Measurements from ENCODE around the gene SDF2.

DNA sequence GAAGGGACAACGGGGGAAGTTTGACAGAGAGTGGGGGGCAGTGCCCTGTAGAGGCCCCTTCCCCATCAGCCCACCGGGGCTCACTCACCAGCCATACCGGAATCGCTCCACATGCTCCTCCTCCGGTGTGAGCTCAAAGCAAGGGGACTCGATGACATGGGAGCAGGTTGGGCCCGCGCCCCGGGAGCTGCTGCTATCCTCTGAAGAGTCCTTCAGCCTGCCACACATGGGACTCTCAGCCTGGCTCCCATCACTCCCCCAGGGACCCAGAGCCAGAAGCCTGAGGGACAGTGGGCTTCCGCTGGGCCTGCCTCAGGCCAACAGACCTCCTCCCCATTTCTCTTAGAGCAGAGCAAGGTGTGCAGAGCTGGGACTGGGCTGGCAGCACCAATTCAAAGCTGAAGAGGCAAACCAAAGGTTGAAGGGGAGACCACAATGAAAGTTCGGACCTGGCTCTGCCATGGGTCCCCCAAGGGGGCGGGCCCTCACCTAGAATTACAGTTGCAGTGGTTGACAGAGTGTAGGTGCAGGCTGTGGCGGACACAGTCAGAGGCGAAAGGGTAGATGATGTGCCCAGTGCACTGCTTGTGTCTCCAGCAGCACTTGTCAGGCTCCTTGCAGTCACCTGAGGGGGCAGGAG is 42.6 kb upstream of the SDF2 start:
- TF ChIP-seq, protein P1, sequence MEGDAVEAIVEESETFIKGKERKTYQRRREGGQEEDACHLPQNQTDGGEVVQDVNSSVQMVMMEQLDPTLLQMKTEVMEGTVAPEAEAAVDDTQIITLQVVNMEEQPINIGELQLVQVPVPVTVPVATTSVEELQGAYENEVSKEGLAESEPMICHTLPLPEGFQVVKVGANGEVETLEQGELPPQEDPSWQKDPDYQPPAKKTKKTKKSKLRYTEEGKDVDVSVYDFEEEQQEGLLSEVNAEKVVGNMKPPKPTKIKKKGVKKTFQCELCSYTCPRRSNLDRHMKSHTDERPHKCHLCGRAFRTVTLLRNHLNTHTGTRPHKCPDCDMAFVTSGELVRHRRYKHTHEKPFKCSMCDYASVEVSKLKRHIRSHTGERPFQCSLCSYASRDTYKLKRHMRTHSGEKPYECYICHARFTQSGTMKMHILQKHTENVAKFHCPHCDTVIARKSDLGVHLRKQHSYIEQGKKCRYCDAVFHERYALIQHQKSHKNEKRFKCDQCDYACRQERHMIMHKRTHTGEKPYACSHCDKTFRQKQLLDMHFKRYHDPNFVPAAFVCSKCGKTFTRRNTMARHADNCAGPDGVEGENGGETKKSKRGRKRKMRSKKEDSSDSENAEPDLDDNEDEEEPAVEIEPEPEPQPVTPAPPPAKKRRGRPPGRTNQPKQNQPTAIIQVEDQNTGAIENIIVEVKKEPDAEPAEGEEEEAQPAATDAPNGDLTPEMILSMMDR (conservative IDR thresholded peaks at IDR 0.05; ENCODE audit: low read depth, low read length): no peak
- no peak for TF ChIP-seq RAD21 (IDR thresholded peaks at IDR 0.05; ENCODE audit: low read length)
